IPS-11a (cell line): ENCODE data around the gene CCDC57.

Experiments used
- H3K4me3 ChIP-seq: one replicate; pipeline ENCODE4 v1.5.1; 2013; ENCODE audit warnings: low read depth, low read length, control low read depth

CCDC57 gene

GRCh38 chr17:82129095-82129494, 83.5 kb downstream of the CCDC57 start:
- no peak overlapping the region for H3K4me3 ChIP-seq

GRCh38 chr17:82128287-82128686, 84.4 kb downstream of the CCDC57 start:
- no peak overlapping the region for H3K4me3 ChIP-seq

- no peak overlapping the region for H3K4me3 ChIP-seq
Measured at GRCh38 chr17:82127704-82128103, 84.9 kb downstream of the CCDC57 start.

- no peak overlapping the region for H3K4me3 ChIP-seq
Measured at GRCh38 chr17:82127315-82127595, 85.4 kb downstream of the CCDC57 start.

GRCh38 chr17:82126556-82127314, 85.9 kb downstream of the CCDC57 start:
- H3K4me3 ChIP-seq = no peak overlapping the region

GRCh38 chr17:82124101-82124500, 88.5 kb downstream of the CCDC57 start:
- H3K4me3 ChIP-seq = no peak overlapping the region

GRCh38 chr17:82121660-82122629, 90.7 kb downstream of the CCDC57 start:
- no peak overlapping the region for H3K4me3 ChIP-seq

- no peak overlapping the region for H3K4me3 ChIP-seq
Measured at GRCh38 chr17:82121246-82121645, 91.4 kb downstream of the CCDC57 start.

- no peak overlapping the region for H3K4me3 ChIP-seq
Measured at GRCh38 chr17:82120148-82120547, 92.5 kb downstream of the CCDC57 start.

GRCh38 chr17:82118815-82119380, 93.7 kb downstream of the CCDC57 start:
- H3K4me3 ChIP-seq = no peak overlapping the region

GRCh38 chr17:82118168-82118814, 94.4 kb downstream of the CCDC57 start:
- no peak overlapping the region for H3K4me3 ChIP-seq

GRCh38 chr17:82117139-82118090, 95.2 kb downstream of the CCDC57 start:
- H3K4me3 ChIP-seq = no peak overlapping the region

GRCh38 chr17:82116246-82116645, 96.4 kb downstream of the CCDC57 start:
- H3K4me3 ChIP-seq = no peak overlapping the region

- no peak overlapping the region for H3K4me3 ChIP-seq
Measured at GRCh38 chr17:82114872-82115271, 97.8 kb downstream of the CCDC57 start.

GRCh38 chr17:82114447-82114846, 98.2 kb downstream of the CCDC57 start:
- H3K4me3 ChIP-seq = no peak overlapping the region

- no peak overlapping the region for H3K4me3 ChIP-seq
Measured at GRCh38 chr17:82113941-82114340, 98.7 kb downstream of the CCDC57 start.

- H3K4me3 ChIP-seq = no peak overlapping the region
Measured at GRCh38 chr17:82113422-82113821, 99.2 kb downstream of the CCDC57 start.

- H3K4me3 ChIP-seq = no peak overlapping the region
Measured at GRCh38 chr17:82112914-82113311, 99.7 kb downstream of the CCDC57 start.

- H3K4me3 ChIP-seq = no peak overlapping the region
Measured at GRCh38 chr17:82112181-82112913, 100.3 kb downstream of the CCDC57 start.

GRCh38 chr17:82110298-82110697, 102.3 kb downstream of the CCDC57 start:
- H3K4me3 ChIP-seq = no peak overlapping the region
